Endothelial cell of umbilical vein (primary cell): ENCODE measurements around the gene MOB3C. TPM values are rescaled to one million over a fixed set of nuclear protein-coding genes. Genes with fewer than 3 reads are reported as not detected.
A peak's percentile ranks its signal among the peaks of the same experiment; 100 is the strongest.

Experiments
- BruUV-seq: library from RNA; stranded (reverse); fragments of 400-500 nt; replicated peaks from 2 replicates; lab custom pipeline; 2021; lab: Mats Ljungman, UMichigan
- CTCF ChIA-PET: fragments of 300-600, 350-600 bp; sonication (Branson Sonifier 250); formaldehyde crosslinking; loops from one replicate; lab custom pipeline; 2021; ENCODE audit warnings: antibody characterized with exemption, inconsistent platforms; lab: Charles Lee
- POLR2A ChIA-PET: fragments of 300-600, 350-600 bp; sonication (Branson Sonifier 250); formaldehyde crosslinking; loops from one replicate; lab custom pipeline; 2021; ENCODE audit warnings: antibody characterized with exemption, inconsistent platforms; lab: Charles Lee
- DNase-seq: peaks from one replicate; pipeline ENCODE4 v3.0.0-alpha.2; 2011; ENCODE audit warnings: low read depth, low spot score
- FAIRE-seq: peaks from 2 replicates; lab custom pipeline; 2011; peaks lifted over from hg19 to GRCh38; lab: Jason Lieb, UNC
- H2AFZ ChIP-seq: 2 replicates; pipeline ENCODE4 v1.6.0; 2012; ENCODE audit warnings: low read depth, low read length, control low read depth, inconsistent platforms
- H3K27ac ChIP-seq: 2 replicates; pipeline ENCODE4 v1.5.1; 2011; ENCODE audit warnings: low read depth, mild to moderate bottlenecking, control low read depth, low read length, moderate library complexity; ENCODE audit not compliant: insufficient read depth
- H3K27me3 ChIP-seq, 2 experiments: 2 replicates each; pipeline versions ENCODE4 v1.6.0 to v1.6.1; 2011; ENCODE audit warnings: low read length in 2 of 2, mixed read lengths in 1 of 2; ENCODE audit not compliant: control insufficient read depth in 2 of 2, insufficient read depth in 2 of 2
- H3K36me3 ChIP-seq, 2 experiments: 2 replicates in 1 of 2; 3 replicates in 1 of 2; pipeline ENCODE4 v1.5.1; 2011; ENCODE audit warnings: low read length in 2 of 2, mild to moderate bottlenecking in 1 of 2, moderate library complexity in 1 of 2; ENCODE audit not compliant: control insufficient read depth in 2 of 2, insufficient read depth in 2 of 2; ENCODE audit errors: extremely low read depth in 1 of 2
- H3K4me1 ChIP-seq: 3 replicates; pipeline ENCODE4 v1.5.1; 2011; ENCODE audit warnings: mild to moderate bottlenecking, low read length; ENCODE audit not compliant: control insufficient read depth, insufficient read depth; ENCODE audit errors: extremely low read depth
- H3K4me2 ChIP-seq: 2 replicates; pipeline ENCODE4 v1.6.1; 2011; ENCODE audit warnings: low read length, control low read depth, mixed read lengths; ENCODE audit not compliant: insufficient read depth
- H3K4me3 ChIP-seq, 3 experiments: fragments of 200-600 bp in 1 of 3; sonication (generic), shearing (Covaris generic) in 1 of 3; replicated peaks in 1 of 3; 2 replicates each; pipeline ENCODE4 v1.5.1; 2011 to 2016; ENCODE audit warnings: control low read depth in 3 of 3, low read length in 3 of 3, mild to moderate bottlenecking in 2 of 3, inconsistent platforms in 1 of 3, low read depth in 1 of 3, moderate library complexity in 1 of 3; ENCODE audit not compliant: insufficient read depth in 1 of 3
- H3K79me2 ChIP-seq: 2 replicates; pipeline ENCODE4 v1.6.0; 2012; ENCODE audit warnings: low read length, inconsistent platforms; ENCODE audit not compliant: control insufficient read depth, insufficient read depth
- H3K9ac ChIP-seq: replicated peaks from 2 replicates; pipeline ENCODE3; 2011; ENCODE audit warnings: low read length, control low read depth; ENCODE audit not compliant: insufficient read depth; ENCODE audit errors: extremely low read depth
- H3K9me1 ChIP-seq: replicated peaks from 3 replicates; pipeline ENCODE4 v1.6.0; 2011; ENCODE audit warnings: mild to moderate bottlenecking, low read length; ENCODE audit not compliant: control insufficient read depth, insufficient read depth; ENCODE audit errors: extremely low read depth
- H3K9me3 ChIP-seq: replicated peaks from 2 replicates; pipeline ENCODE4 v1.5.1; 2012; ENCODE audit warnings: low read length, inconsistent platforms; ENCODE audit not compliant: control insufficient read depth, insufficient read depth
- H4K20me1 ChIP-seq: replicated peaks from 2 replicates; pipeline ENCODE3; 2011; ENCODE audit warnings: mild to moderate bottlenecking, low read length; ENCODE audit not compliant: control insufficient read depth, insufficient read depth; ENCODE audit errors: extremely low read depth
- EZH2 ChIP-seq: IDR thresholded peaks from 2 replicates; pipeline ENCODE4 v1.6.1; 2012; ENCODE audit warnings: borderline replicate concordance, low read depth, mild to moderate bottlenecking, moderate library complexity, low read length, inconsistent platforms; ENCODE audit not compliant: severe bottlenecking
- FOS ChIP-seq: IDR thresholded peaks from 2 replicates; pipeline ENCODE4 v1.6.1; 2011; ENCODE audit warnings: mild to moderate bottlenecking, low read length, moderate library complexity, borderline replicate concordance; ENCODE audit not compliant: insufficient read depth
- GATA2 ChIP-seq: IDR thresholded peaks from 2 replicates; pipeline ENCODE4 v1.7.0; 2011; ENCODE audit warnings: low read depth, mild to moderate bottlenecking, moderate library complexity, mixed read lengths, low read length; ENCODE audit not compliant: insufficient read length, insufficient read depth
- JUN ChIP-seq: IDR thresholded peaks from 2 replicates; pipeline ENCODE4 v1.6.1; 2011; ENCODE audit warnings: borderline replicate concordance, low read depth; ENCODE audit not compliant: insufficient read length, insufficient read depth
- MYC ChIP-seq: IDR thresholded peaks from one replicate; pipeline ENCODE4 v1.6.1; 2011; ENCODE audit warnings: mild to moderate bottlenecking, low read depth, low read length
- POLR2A ChIP-seq: IDR thresholded peaks from 2 replicates; pipeline ENCODE4 v1.6.1; 2012; ENCODE audit warnings: low read depth, mild to moderate bottlenecking, control low read depth, low read length
- POLR2AphosphoS5 ChIP-seq: IDR thresholded peaks from 2 replicates; pipeline ENCODE4 v1.6.1; 2012; ENCODE audit warnings: low read depth, mild to moderate bottlenecking, control low read depth, low read length, moderate library complexity; ENCODE audit not compliant: insufficient read depth
- dilution Hi-C: fragments of 300-500 bp; cut with MboI; formaldehyde crosslinking; loops from one replicate; pipeline ENCODE4 v1.15.0; 2019; ENCODE audit warnings: low sequenced_read_pairs; ENCODE audit not compliant: extremely low pct_ligation_motif_present
- intact Hi-C: fragments of 100-400 bp; cut with micrococcal nuclease; formaldehyde crosslinking; loops from one replicate; pipeline ENCODE4 v1.10.0; 2022
- polyA plus RNA-seq, 4 experiments: library from polyadenylated mRNA; depleted of rRNA in 3 of 4; stranded (reverse) in 3 of 4; unstranded in 1 of 4; fragments of >200 nt; gene quantifications; 2 replicates each; pipeline versions ENCODE4 v1.2.1 to v1.2.3, GENCODE V29; 2011 to 2012; ENCODE audit warnings: missing spikeins in 1 of 4
- total RNA-seq: library from RNA; stranded (reverse); gene quantifications from 2 replicates; pipeline ENCODE4 v1.2.3, GENCODE V29; 2021
- TF ChIP-seq, protein P1 (sequence below), 2 donors: IDR thresholded peaks; 1 replicate in 1 of 2; 2 replicates in 1 of 2; pipeline ENCODE4 v1.5.1; 2011; ENCODE audit warnings: low read length in 2 of 2, mild to moderate bottlenecking in 2 of 2, moderate library complexity in 2 of 2, control low read depth in 1 of 2, inconsistent platforms in 1 of 2, low read depth in 1 of 2; ENCODE audit not compliant: insufficient read depth in 1 of 2; ENCODE audit errors: extremely low read depth in 1 of 2
- TF ChIP-seq, protein P2 (sequence below): IDR thresholded peaks from 2 replicates; pipeline ENCODE4 v1.6.1; 2011; ENCODE audit not compliant: insufficient read depth, insufficient read length

Gene MOB3C
- total and polyA plus RNA-seq, 2 donors (not counting 3 experiments of a cell fraction or from before 2014, with no cell fraction given), result 6.1 to 8.4 TPM

DNA sequence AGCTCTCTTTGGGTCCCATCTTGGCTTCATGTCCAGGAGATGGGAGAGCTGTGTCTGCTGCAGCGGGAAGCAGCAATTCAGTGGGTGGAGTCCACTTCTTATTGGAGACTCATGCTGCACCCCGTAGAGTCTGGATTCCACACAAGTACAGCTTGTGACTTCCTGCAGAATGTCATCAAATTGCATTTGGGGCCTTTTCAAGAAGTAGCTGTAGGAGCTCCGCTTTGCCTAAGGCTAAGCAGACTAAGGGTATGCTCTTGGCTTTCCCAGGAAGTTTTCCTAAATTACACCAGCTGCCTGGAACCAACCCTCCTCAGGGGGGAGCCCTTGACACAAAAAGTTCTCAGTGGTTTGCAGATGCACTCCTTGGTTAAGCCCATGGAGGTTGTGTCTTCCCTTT, 5.7 kb upstream of the MOB3C start:
- BruUV-seq, result no TSS peak
- Histone ChIP-seq H3K9ac (no peak overlapping the region), H3K9me3 (no peaks in the 10 kb centered on the region), H3K9me1 (no peaks in the 10 kb centered on the region), H3K27ac (no peak overlapping the region), H3K4me2 (no peak overlapping the region), H3K79me2 (no peaks in the 10 kb centered on the region), H4K20me1 (no peaks in the 10 kb centered on the region), H3K4me1 (peaks cover under 1% of the 10 kb centered on the region), H3K27me3 (no peaks in the 10 kb centered on the region), H3K36me3 (no peaks in the 10 kb centered on the region), H3K4me3 (no peak overlapping the region), H2AFZ (no peak overlapping the region)
- intact Hi-C loops (loop anchor here (1.0 kb wide), 1 partner anchor 103 kb away; no protein-coding TSS in a partner anchor), dilution Hi-C loops (no loop called here)
- CTCF ChIA-PET, result interaction anchor here (0.7 to 5.4 kb wide), 8 partner anchors 10 to 105 kb away, joined by 3 to 79 read pairs (median 4); partner anchors contain the start of gene MKNK1
- no peak for TF ChIP-seq JUN
- TF ChIP-seq, protein P1, sequence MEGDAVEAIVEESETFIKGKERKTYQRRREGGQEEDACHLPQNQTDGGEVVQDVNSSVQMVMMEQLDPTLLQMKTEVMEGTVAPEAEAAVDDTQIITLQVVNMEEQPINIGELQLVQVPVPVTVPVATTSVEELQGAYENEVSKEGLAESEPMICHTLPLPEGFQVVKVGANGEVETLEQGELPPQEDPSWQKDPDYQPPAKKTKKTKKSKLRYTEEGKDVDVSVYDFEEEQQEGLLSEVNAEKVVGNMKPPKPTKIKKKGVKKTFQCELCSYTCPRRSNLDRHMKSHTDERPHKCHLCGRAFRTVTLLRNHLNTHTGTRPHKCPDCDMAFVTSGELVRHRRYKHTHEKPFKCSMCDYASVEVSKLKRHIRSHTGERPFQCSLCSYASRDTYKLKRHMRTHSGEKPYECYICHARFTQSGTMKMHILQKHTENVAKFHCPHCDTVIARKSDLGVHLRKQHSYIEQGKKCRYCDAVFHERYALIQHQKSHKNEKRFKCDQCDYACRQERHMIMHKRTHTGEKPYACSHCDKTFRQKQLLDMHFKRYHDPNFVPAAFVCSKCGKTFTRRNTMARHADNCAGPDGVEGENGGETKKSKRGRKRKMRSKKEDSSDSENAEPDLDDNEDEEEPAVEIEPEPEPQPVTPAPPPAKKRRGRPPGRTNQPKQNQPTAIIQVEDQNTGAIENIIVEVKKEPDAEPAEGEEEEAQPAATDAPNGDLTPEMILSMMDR (IDR thresholded peaks at IDR 0.05; ENCODE audit: extremely low read depth in 1 of 2, insufficient read depth in 1 of 2, low read depth in 1 of 2, low read length in 2 of 2), result peak; percentile 34 to 37
- POLR2A ChIA-PET, result no interaction called here
- DNase-seq (no peak), FAIRE-seq (peak; percentile 31)

DNA sequence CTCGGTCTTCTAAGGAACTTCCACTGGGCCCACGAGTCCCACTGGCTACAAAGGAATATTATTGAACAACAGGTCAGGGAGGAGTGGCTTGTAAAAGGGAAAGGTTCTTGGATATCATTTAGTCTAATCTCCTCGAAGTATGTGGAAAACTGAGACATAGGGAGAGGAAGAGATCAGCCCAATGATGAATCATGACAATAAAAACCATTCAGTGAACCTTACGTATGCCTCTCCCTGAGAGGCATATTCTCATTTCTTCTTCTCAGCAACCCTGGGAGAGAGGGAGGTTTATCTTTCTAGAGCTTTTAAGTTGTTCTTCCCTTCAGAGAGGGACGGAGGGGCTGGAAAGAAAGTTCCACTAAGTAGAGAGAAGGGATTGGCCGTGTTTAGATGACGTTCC, 5.3 kb upstream of the MOB3C start:
- FAIRE-seq (no peak), DNase-seq (no peak)
- H3K9me1 ChIP-seq, result no peaks in the 10 kb centered on the region
- no peaks in the 10 kb centered on the region for H3K79me2 ChIP-seq
- H3K9me3 ChIP-seq, result no peaks in the 10 kb centered on the region
- intact Hi-C loops, result loop anchor here (1.0 kb wide), 1 partner anchor 103 kb away; no protein-coding TSS in a partner anchor
- H3K4me3 ChIP-seq, result no peak overlapping the region
- H3K9ac ChIP-seq, result no peak overlapping the region
- no peak overlapping the region for H2AFZ ChIP-seq
- peaks cover 4% of the 10 kb centered on the region for H3K4me1 ChIP-seq
- H3K27ac ChIP-seq, result no peak overlapping the region
- H3K27me3 ChIP-seq, result no peaks in the 10 kb centered on the region
- CTCF ChIA-PET, result interaction anchor here (0.7 to 5.4 kb wide), 8 partner anchors 10 to 106 kb away, joined by 3 to 79 read pairs (median 4); partner anchors contain the start of gene MKNK1
- dilution Hi-C loops, result no loop called here
- BruUV-seq, result no TSS peak
- TF ChIP-seq, protein P2, sequence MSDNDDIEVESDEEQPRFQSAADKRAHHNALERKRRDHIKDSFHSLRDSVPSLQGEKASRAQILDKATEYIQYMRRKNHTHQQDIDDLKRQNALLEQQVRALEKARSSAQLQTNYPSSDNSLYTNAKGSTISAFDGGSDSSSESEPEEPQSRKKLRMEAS, result no peak
- TF ChIP-seq GATA2 (no peak), POLR2AphosphoS5 (no peak), FOS (no peak), EZH2 (no peak), JUN (no peak), MYC (no peak), POLR2A (no peak)
- TF ChIP-seq, protein P1 (IDR thresholded peaks at IDR 0.05; ENCODE audit: extremely low read depth in 1 of 2, insufficient read depth in 1 of 2, low read depth in 1 of 2, low read length in 2 of 2), result no peak
- H3K4me2 ChIP-seq, result no peak overlapping the region
- POLR2A ChIA-PET, result no interaction called here
- H4K20me1 ChIP-seq, result no peaks in the 10 kb centered on the region
- no peaks in the 10 kb centered on the region for H3K36me3 ChIP-seq
